LNCAP (cell line): Measurements from ENCODE around the gene FSIP1.

Experiments
- CTCF ChIP-seq: fragments of 450-650 bp; IDR thresholded peaks from 2 replicates; pipeline ENCODE4 v1.5.1; 2017; ENCODE audit warnings: mild to moderate bottlenecking

FSIP1 gene

GRCh38 chr15:39574427-39574826 lies 208.2 kb downstream of the FSIP1 start:
- no peak for TF ChIP-seq CTCF

GRCh38 chr15:39573844-39574243 lies 208.8 kb downstream of the FSIP1 start:
- no peak for TF ChIP-seq CTCF

- TF ChIP-seq CTCF = no peak
These were observed 209.4 kb downstream of the FSIP1 start for GRCh38 chr15:39573287-39573686.

- TF ChIP-seq CTCF = no peak
These were observed 216.8 kb downstream of the FSIP1 start for GRCh38 chr15:39565851-39566250.

GRCh38 chr15:39564972-39565665 lies 217.5 kb downstream of the FSIP1 start:
- no peak for TF ChIP-seq CTCF

GRCh38 chr15:39558421-39558820 lies 224.2 kb downstream of the FSIP1 start:
- TF ChIP-seq CTCF = no peak

GRCh38 chr15:39556461-39556860 lies 226.2 kb downstream of the FSIP1 start:
- TF ChIP-seq CTCF = no peak

GRCh38 chr15:39555885-39556284 lies 226.8 kb downstream of the FSIP1 start:
- TF ChIP-seq CTCF = no peak
